SK-N-SH (cell line): ENCODE results near the gene ERC1. TPM values are rescaled to one million over a fixed set of nuclear protein-coding genes. Genes with fewer than 3 reads are reported as not detected.

Experiments used
- CTCF ChIA-PET: fragments of 300-600, 350-600 bp; formaldehyde crosslinking; extraction: SDS; loops from one replicate; lab custom pipeline; 2021; lab: Yijun Ruan, JAX
- POLR2A ChIA-PET: fragments of 350-600 bp; sonication (Branson Sonifier 250); formaldehyde crosslinking; extraction: SDS; loops from one replicate; lab custom pipeline; 2020; ENCODE audit warnings: antibody characterized with exemption, inconsistent platforms; lab: Yijun Ruan, JAX
- DNase-seq: peaks from one replicate; pipeline ENCODE4 v3.0.0; 2012
- H2AFZ ChIP-seq: fragments of 200-600 bp; sonication (generic); 2 replicates; pipeline ENCODE4 v1.8.1; 2016; ENCODE audit warnings: antibody characterized with exemption, mild to moderate bottlenecking, low read depth
- H3F3A ChIP-seq: fragments of 200-600 bp; sonication (generic); replicated peaks from 2 replicates; pipeline ENCODE3; 2016; ENCODE audit warnings: antibody characterized with exemption, mild to moderate bottlenecking; ENCODE audit not compliant: insufficient read depth
- H3K27ac ChIP-seq, 2 experiments: fragments of 200-500 bp in 1 of 2; fragments of 200-600 bp in 1 of 2; sonication (Bioruptor generic) in 1 of 2; sonication (generic), shearing (Covaris generic) in 1 of 2; 2 replicates each; pipeline versions ENCODE4 v1.5.1 to v1.6.1; 2014 to 2016; ENCODE audit warnings: low read depth in 2 of 2, inconsistent platforms in 1 of 2, low read length in 1 of 2, mild to moderate bottlenecking in 1 of 2, mixed read lengths in 1 of 2
- H3K27me3 ChIP-seq: fragments of 200-600 bp; sonication (generic), shearing (Covaris generic); 2 replicates; pipeline ENCODE4 v1.6.1; 2016; ENCODE audit warnings: mixed run types; ENCODE audit not compliant: insufficient read depth
- H3K36me3 ChIP-seq, 2 experiments: fragments of 200-500 bp in 1 of 2; fragments of 200-600 bp in 1 of 2; sonication (Bioruptor generic) in 1 of 2; sonication (generic) in 1 of 2; replicated peaks in 1 of 2; 2 replicates each; pipeline versions ENCODE3 to v1.5.1; 2014 to 2016; ENCODE audit warnings: low read length in 1 of 2, mild to moderate bottlenecking in 1 of 2; ENCODE audit not compliant: insufficient read depth in 2 of 2, control insufficient read depth in 1 of 2
- H3K4me1 ChIP-seq, 2 experiments: fragments of 200-500 bp in 1 of 2; fragments of 200-600 bp in 1 of 2; sonication (Bioruptor generic) in 1 of 2; sonication (generic), shearing (Covaris generic) in 1 of 2; 2 replicates each; pipeline versions ENCODE4 v1.5.1 to v1.6.1; 2014 to 2016; ENCODE audit warnings: low read depth in 1 of 2, low read length in 1 of 2, mixed run types in 1 of 2; ENCODE audit not compliant: insufficient read depth in 2 of 2, control insufficient read depth in 1 of 2
- H3K4me2 ChIP-seq: fragments of 200-600 bp; sonication (generic), shearing (Covaris generic); 2 replicates; pipeline ENCODE4 v1.6.1; 2017; ENCODE audit warnings: mixed run types
- H3K4me3 ChIP-seq, 2 experiments: fragments of 200-500 bp in 1 of 2; fragments of 200-600 bp in 1 of 2; sonication (Bioruptor generic) in 1 of 2; sonication (generic), shearing (Covaris generic) in 1 of 2; 2 replicates each; pipeline versions ENCODE4 v1.5.1 to v1.8.1; 2014 to 2016; ENCODE audit warnings: low read depth in 2 of 2, inconsistent platforms in 1 of 2, low read length in 1 of 2, mild to moderate bottlenecking in 1 of 2, mixed read lengths in 1 of 2, moderate library complexity in 1 of 2
- H3K79me2 ChIP-seq: fragments of 200-600 bp; sonication (generic); 2 replicates; pipeline ENCODE4 v1.8.1; 2017; ENCODE audit warnings: mild to moderate bottlenecking; ENCODE audit not compliant: insufficient read depth
- H3K9ac ChIP-seq: fragments of 200-600 bp; sonication (generic); 2 replicates; pipeline ENCODE4 v1.6.1; 2017; ENCODE audit warnings: mixed run types
- H3K9me2 ChIP-seq: fragments of 200-600 bp; sonication (generic); 2 replicates; pipeline ENCODE4 v1.6.1; 2017; ENCODE audit warnings: mixed run types
- H3K9me3 ChIP-seq: fragments of 200-600 bp; sonication (generic); 2 replicates; pipeline ENCODE4 v1.6.1; 2017; ENCODE audit warnings: mixed run types, mild to moderate bottlenecking, moderate library complexity
- H4K20me1 ChIP-seq: fragments of 200-600 bp; sonication (generic); 2 replicates; pipeline ENCODE4 v1.6.1; 2017; ENCODE audit warnings: mild to moderate bottlenecking, mixed run types; ENCODE audit not compliant: insufficient read depth
- CHD2 ChIP-seq: fragments of 150-350 bp; IDR thresholded peaks from 2 replicates; pipeline ENCODE4 v1.6.1; 2018; ENCODE audit warnings: low read length; ENCODE audit not compliant: partially characterized antibody
- ELF1 ChIP-seq: IDR thresholded peaks from 2 replicates; pipeline ENCODE4 v1.4.0; 2012
- EZH2phosphoT487 ChIP-seq: fragments of 200-600 bp; sonication (generic); IDR thresholded peaks from 2 replicates; pipeline ENCODE4 v1.6.1; 2017; ENCODE audit warnings: low read depth, mixed run types, mild to moderate bottlenecking, antibody characterized with exemption, moderate library complexity, borderline replicate concordance
- FOSL2 ChIP-seq: IDR thresholded peaks from 2 replicates; pipeline ENCODE4 v1.4.0; 2012; ENCODE audit warnings: low read depth, mild to moderate bottlenecking, moderate library complexity, borderline replicate concordance
- FOXJ3 ChIP-seq: sonication (generic); formaldehyde crosslinking; IDR thresholded peaks from 2 replicates; pipeline ENCODE4 v1.5.1; 2020; ENCODE audit warnings: mild to moderate bottlenecking, missing genetic modification reagents
- FOXM1 ChIP-seq: IDR thresholded peaks from 2 replicates; pipeline ENCODE4 v1.4.0; 2012; ENCODE audit warnings: low read depth, mild to moderate bottlenecking
- GABPA ChIP-seq: IDR thresholded peaks from 2 replicates; pipeline ENCODE4 v1.4.0; 2012; ENCODE audit warnings: low read depth, mild to moderate bottlenecking
- MAX ChIP-seq: IDR thresholded peaks from 2 replicates; pipeline ENCODE4 v1.4.0; 2012; ENCODE audit warnings: low read depth
- MXI1 ChIP-seq: IDR thresholded peaks from 2 replicates; pipeline ENCODE4 v1.6.1; 2012; ENCODE audit warnings: mild to moderate bottlenecking, low read depth, low read length, improper control_type of control experiment
- NRF1 ChIP-seq: IDR thresholded peaks from 2 replicates; pipeline ENCODE4 v1.6.1; 2012; ENCODE audit warnings: low read depth, mild to moderate bottlenecking, low read length
- PBX3 ChIP-seq: IDR thresholded peaks from 2 replicates; pipeline ENCODE4; 2012
- POLR2AphosphoS5 ChIP-seq: IDR thresholded peaks from 2 replicates; pipeline ENCODE4 v1.6.1; 2012; ENCODE audit warnings: low read depth, low read length
- RAD21 ChIP-seq: IDR thresholded peaks from 2 replicates; pipeline ENCODE4 v1.6.1; 2012; ENCODE audit warnings: mild to moderate bottlenecking, low read length
- RCOR1 ChIP-seq: fragments of 150-350 bp; IDR thresholded peaks from 2 replicates; pipeline ENCODE4 v1.6.1; 2017; ENCODE audit warnings: antibody characterized with exemption, low read length
- RFX5 ChIP-seq: IDR thresholded peaks from 2 replicates; pipeline ENCODE4 v1.6.1; 2012; ENCODE audit warnings: mild to moderate bottlenecking, improper control_type of control experiment, low read length
- TCF12 ChIP-seq: IDR thresholded peaks from 2 replicates; pipeline ENCODE4 v1.4.0; 2012
- USF1 ChIP-seq: IDR thresholded peaks from 2 replicates; pipeline ENCODE4 v1.4.0; 2012; ENCODE audit warnings: low read depth, borderline replicate concordance
- USF2 ChIP-seq: fragments of 150-350 bp; IDR thresholded peaks from 2 replicates; pipeline ENCODE4 v1.6.1; 2017; ENCODE audit warnings: antibody characterized with exemption, low read length, low read depth, borderline replicate concordance
- YY1 ChIP-seq: IDR thresholded peaks from 2 replicates; pipeline ENCODE4 v1.4.0; 2012; ENCODE audit warnings: low read depth, mild to moderate bottlenecking
- ZBTB33 ChIP-seq: IDR thresholded peaks from 2 replicates; pipeline ENCODE4 v1.4.0; 2012; ENCODE audit warnings: low read depth, borderline replicate concordance
- WGBS: methylation state at CpG from one replicate; pipeline ENCODE4 v1.1.6; 2017; ENCODE audit warnings: low lambda C conversion rate; 5-methylcytosine and 5-hydroxymethylcytosine counted together
- polyA plus RNA-seq, 3 experiments: library from polyadenylated mRNA; depleted of rRNA; stranded (reverse); fragments of >200 nt; gene quantifications; 2 replicates each; pipeline ENCODE4 v1.2.3, GENCODE V29; 2012

ERC1 gene
- polyA plus RNA-seq, 1 of the 3 experiments (the other 2 are of a cell fraction): 7.5 TPM

GRCh38 chr12:1436015-1436414 is 445.0 kb downstream of the ERC1 start (continued):
- TF ChIP-seq RFX5 (no peak), MAX (no peak), PBX3 (no peak)
- TF ChIP-seq, all 33 proteins: peak for 0

- H3F3A ChIP-seq: no peaks in the 10 kb centered on the region
- no peaks in the 10 kb centered on the region for H3K36me3 ChIP-seq
- CTCF ChIA-PET: no interaction called here
- H3K4me2 ChIP-seq: no peak overlapping the region
- H3K27ac ChIP-seq: no peak overlapping the region
- H3K9me3 ChIP-seq: no peaks in the 10 kb centered on the region
- H3K79me2 ChIP-seq: no peaks in the 10 kb centered on the region
- no peaks in the 10 kb centered on the region for H3K27me3 ChIP-seq
- no peaks in the 10 kb centered on the region for H3K9me2 ChIP-seq
- DNase-seq: no peak
- no peak overlapping the region for H3K9ac ChIP-seq
- POLR2A ChIA-PET: no interaction called here
- peaks cover 0 to 13% of the 10 kb centered on the region in 2 experiments; a peak in 2 of 4 replicates for H3K4me1 ChIP-seq
- TF ChIP-seq NRF1 (no peak), RAD21 (no peak), RFX5 (no peak), USF1 (no peak), MXI1 (no peak)
- no peak overlapping the region for H3K4me3 ChIP-seq
- H2AFZ ChIP-seq: no peak overlapping the region
- 95% methylated on average over 3 of the region's 3 CpGs for WGBS
- no peaks in the 10 kb centered on the region for H4K20me1 ChIP-seq
Measured at GRCh38 chr12:1436981-1437380, 446.0 kb downstream of the ERC1 start.

- Histone ChIP-seq H4K20me1 (no peaks in the 10 kb centered on the region), H2AFZ (no peak overlapping the region), H3K27me3 (no peaks in the 10 kb centered on the region), H3K9me2 (no peaks in the 10 kb centered on the region), H3F3A (peaks cover 20% of the 10 kb centered on the region), H3K4me2 (no peak overlapping the region), H3K36me3 (no peaks in the 10 kb centered on the region), H3K9me3 (no peaks in the 10 kb centered on the region), H3K79me2 (no peaks in the 10 kb centered on the region), H3K4me1 (peaks cover 5 to 6% of the 10 kb centered on the region in 2 experiments; a peak in 3 of 4 replicates), H3K9ac (no peak overlapping the region), H3K27ac (no peak overlapping the region), H3K4me3 (no peak overlapping the region)
- ChIA-PET CTCF (interaction anchor here (0.7 to 1.1 kb wide), 2 partner anchors 13 to 15 kb away, joined by 3 read pairs; no protein-coding TSS in a partner anchor), POLR2A (no interaction called here)
- 94% methylated on average over 1 of the region's 1 CpG for WGBS
- no peak for DNase-seq
- TF ChIP-seq POLR2AphosphoS5 (no peak), TCF12 (no peak), ELF1 (no peak), FOXJ3 (CRISPR knock-in tag) (no peak), RCOR1 (no peak), FOXM1 (no peak), PBX3 (no peak), MXI1 (no peak), YY1 (no peak), USF1 (no peak), FOSL2 (no peak), USF2 (no peak), CHD2 (no peak), GABPA (no peak), ZBTB33 (no peak), EZH2phosphoT487 (no peak)
Measured at GRCh38 chr12:1439201-1439600, 448.2 kb downstream of the ERC1 start.
